Sigmoid colon (tissue), 4 donors: ENCODE data around the gene SLCO1C1.
"Not testable (repeated sequence)": the region's sequence is repeated elsewhere in the genome, so short reads cannot be mapped to it uniquely, and the experiment has no call there.

Experiments
- CTCF ChIP-seq, 4 experiments: fragments of 450-650 bp in 3 of 4; fragments of 200-600 bp in 1 of 4; IDR thresholded peaks; one replicate each; pipeline ENCODE4 v1.5.1; 2016 to 2019; ENCODE audit warnings: antibody characterized with exemption in 4 of 4, mild to moderate bottlenecking in 3 of 4, moderate library complexity in 2 of 4
- EP300 ChIP-seq, 4 donors: sonication (generic); formaldehyde crosslinking; IDR thresholded peaks; one replicate each; pipeline ENCODE4 v1.6.1; 2017; ENCODE audit warnings: antibody characterized with exemption in 4 of 4
- POLR2A ChIP-seq, 2 donors: fragments of 450-650 bp; IDR thresholded peaks; one replicate each; pipeline ENCODE4 v1.6.1; 2016; ENCODE audit warnings: antibody characterized with exemption in 2 of 2, mild to moderate bottlenecking in 2 of 2, moderate library complexity in 2 of 2
- POLR2AphosphoS5 ChIP-seq, 4 donors: sonication (generic); formaldehyde crosslinking; IDR thresholded peaks; one replicate each; pipeline ENCODE4 v1.6.1; 2017; ENCODE audit warnings: antibody characterized with exemption in 4 of 4

GRCh38 chr12:20783796-20784357 is 88.7 kb downstream of the SLCO1C1 start:
- not testable (repeated sequence) for TF ChIP-seq CTCF, POLR2A, POLR2AphosphoS5, EP300 (IDR thresholded peaks at IDR 0.05)
